ENCODE results near the gene TPSD1. TPM values are rescaled to one million over a fixed set of nuclear protein-coding genes. Genes with fewer than 3 reads are reported as not detected.
"Not testable (repeated sequence)": the region's sequence is repeated elsewhere in the genome, so short reads cannot be mapped to it uniquely, and the experiment has no call there.

The TPSD1 gene
- polyA plus RNA-seq, 1 of the 3 experiments (the other 2 are of a cell fraction) = not detected

DNA sequence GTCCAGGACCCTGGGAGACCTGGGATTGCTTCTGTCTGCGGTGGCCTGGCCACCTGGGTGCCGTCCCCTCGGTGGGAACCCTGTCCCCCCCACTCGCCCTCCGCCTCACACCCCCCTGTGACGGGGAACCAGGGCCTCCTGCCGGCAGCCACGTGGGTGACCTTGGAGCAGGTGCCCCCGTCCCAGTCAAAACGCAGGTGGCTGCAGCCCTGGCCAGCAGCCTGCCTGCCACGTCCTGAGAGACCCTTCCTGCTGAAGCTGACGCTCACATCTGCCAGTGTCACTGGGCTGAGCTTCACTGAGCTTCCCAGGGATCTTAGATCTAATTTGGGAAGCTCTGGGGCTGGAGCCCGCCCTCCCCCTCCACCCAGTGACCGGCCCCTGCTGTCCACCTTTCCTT, 29.2 kb upstream of the TPSD1 start:
- H3K9me3 ChIP-seq; H3K4me2 ChIP-seq; H3K27ac ChIP-seq (ENCODE audit: low read depth in 2 of 2, low read length in 1 of 2); CTCF ChIA-PET; H3K9me2 ChIP-seq; H3F3A ChIP-seq (replicated peaks; ENCODE audit: insufficient read depth); H3K4me1 ChIP-seq (ENCODE audit: control insufficient read depth in 1 of 2, insufficient read depth in 2 of 2, low read depth in 1 of 2, low read length in 1 of 2); H3K79me2 ChIP-seq (ENCODE audit: insufficient read depth); H3K9ac ChIP-seq; POLR2A ChIA-PET; H2AFZ ChIP-seq (ENCODE audit: low read depth); H3K36me3 ChIP-seq (replicated peaks in 1 of 2; ENCODE audit: control insufficient read depth in 1 of 2, insufficient read depth in 2 of 2, low read length in 1 of 2); H3K4me3 ChIP-seq (ENCODE audit: low read depth in 2 of 2, low read length in 1 of 2); H4K20me1 ChIP-seq (ENCODE audit: insufficient read depth); DNase-seq: not testable (repeated sequence)
- 37% methylated on average over 3 of the region's 14 CpGs for WGBS (ENCODE audit: low lambda C conversion rate)
- H3K27me3 ChIP-seq (ENCODE audit: insufficient read depth) = peaks cover 28% of the 10 kb centered on the region

DNA sequence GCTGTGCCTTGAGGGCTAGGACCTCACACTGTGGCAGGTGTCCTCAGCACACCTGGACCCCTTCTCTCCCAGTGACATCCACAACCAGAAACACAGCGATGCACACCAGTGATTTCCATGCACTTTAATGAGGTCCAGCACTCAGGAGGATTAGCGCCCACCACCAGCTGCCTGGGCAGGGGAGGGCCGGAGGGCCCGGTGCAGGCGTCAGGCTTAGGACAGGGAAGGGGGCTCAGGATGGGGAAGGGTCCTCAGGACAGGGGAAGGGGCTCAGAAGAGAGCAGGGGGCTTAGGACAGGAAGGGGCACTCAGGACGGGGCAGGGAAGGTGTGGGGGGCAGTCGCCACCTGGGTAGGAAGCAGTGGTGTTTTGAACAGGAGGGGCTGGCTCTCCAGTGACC, 27.6 kb upstream of the TPSD1 start:
- H2AFZ ChIP-seq (ENCODE audit: low read depth); H3K4me2 ChIP-seq; H4K20me1 ChIP-seq (ENCODE audit: insufficient read depth); H3K79me2 ChIP-seq (ENCODE audit: insufficient read depth); H3F3A ChIP-seq (replicated peaks; ENCODE audit: insufficient read depth); H3K9me2 ChIP-seq; POLR2A ChIA-PET; H3K36me3 ChIP-seq (replicated peaks in 1 of 2; ENCODE audit: control insufficient read depth in 1 of 2, insufficient read depth in 2 of 2, low read length in 1 of 2); H3K4me1 ChIP-seq (ENCODE audit: control insufficient read depth in 1 of 2, insufficient read depth in 2 of 2, low read depth in 1 of 2, low read length in 1 of 2); H3K9me3 ChIP-seq; H3K4me3 ChIP-seq (ENCODE audit: low read depth in 2 of 2, low read length in 1 of 2); H3K9ac ChIP-seq; CTCF ChIA-PET; H3K27ac ChIP-seq (ENCODE audit: low read depth in 2 of 2, low read length in 1 of 2); DNase-seq: not testable (repeated sequence)
- peaks cover 13% of the 10 kb centered on the region for H3K27me3 ChIP-seq (ENCODE audit: insufficient read depth)
- 26% methylated on average over 5 of the region's 7 CpGs for WGBS (ENCODE audit: low lambda C conversion rate)

DNA sequence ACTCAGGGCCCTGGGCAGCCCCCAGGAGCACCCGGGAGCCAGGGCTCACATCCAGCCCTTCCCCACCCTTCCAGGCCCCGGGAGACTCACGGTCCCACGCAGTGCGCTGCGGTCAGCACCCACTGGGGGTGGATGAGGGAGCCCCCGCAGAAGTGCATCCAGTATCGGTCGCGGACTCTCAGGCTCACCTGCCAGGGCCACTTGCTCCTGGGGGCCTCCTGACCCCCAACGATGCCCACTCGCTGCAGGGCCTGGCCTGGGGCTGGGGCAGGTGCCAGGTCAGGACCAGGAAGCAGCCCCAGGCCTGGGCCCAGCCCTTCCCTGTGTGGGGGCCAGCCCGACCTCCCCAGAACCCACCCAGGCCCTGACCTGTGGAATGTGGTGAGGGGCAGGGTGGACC, 26.4 kb upstream of the TPSD1 start:
- H3K4me2 ChIP-seq; H3K9ac ChIP-seq; H3K9me2 ChIP-seq; POLR2A ChIA-PET; H3K36me3 ChIP-seq (replicated peaks in 1 of 2; ENCODE audit: control insufficient read depth in 1 of 2, insufficient read depth in 2 of 2, low read length in 1 of 2); H3K4me1 ChIP-seq (ENCODE audit: control insufficient read depth in 1 of 2, insufficient read depth in 2 of 2, low read depth in 1 of 2, low read length in 1 of 2); H3F3A ChIP-seq (replicated peaks; ENCODE audit: insufficient read depth); DNase-seq; H3K4me3 ChIP-seq (ENCODE audit: low read depth in 2 of 2, low read length in 1 of 2); H3K9me3 ChIP-seq; H3K79me2 ChIP-seq (ENCODE audit: insufficient read depth); CTCF ChIA-PET; H3K27me3 ChIP-seq (ENCODE audit: insufficient read depth); H4K20me1 ChIP-seq (ENCODE audit: insufficient read depth); H3K27ac ChIP-seq (ENCODE audit: low read depth in 2 of 2, low read length in 1 of 2); H2AFZ ChIP-seq (ENCODE audit: low read depth): not testable (repeated sequence)
- no CpG with 5 or more reads among the region's 13 CpGs for WGBS (ENCODE audit: low lambda C conversion rate)

DNA sequence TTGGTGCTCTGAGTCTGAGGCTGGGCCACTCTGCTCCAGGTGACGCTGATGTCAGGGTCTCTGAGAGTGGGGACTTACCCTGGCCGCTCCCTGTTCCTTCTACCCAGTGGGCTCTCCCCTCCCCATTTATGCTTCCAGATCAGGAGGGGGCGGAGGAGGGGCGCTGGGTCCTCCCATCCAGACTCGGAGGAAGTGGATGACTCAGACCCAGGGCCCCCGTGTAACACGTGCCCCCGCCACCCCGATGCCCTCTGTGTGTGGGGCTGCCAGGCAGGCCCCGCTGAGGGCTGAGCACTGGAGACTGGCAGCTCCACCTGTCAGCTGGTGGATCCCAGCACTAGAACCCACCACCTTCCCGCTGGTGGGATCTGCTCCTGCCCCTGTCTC, 25.8 kb upstream of the TPSD1 start, which contains the start of gene TPSB2:
TPSB2 (minus strand) TSS at position 101 of the 387 bp plus-strand sequence. CDS start 233 bp downstream, outside the sequence.
- H3K27me3 ChIP-seq (ENCODE audit: insufficient read depth); H3K79me2 ChIP-seq (ENCODE audit: insufficient read depth); H2AFZ ChIP-seq (ENCODE audit: low read depth); DNase-seq; CTCF ChIA-PET; H3K36me3 ChIP-seq (replicated peaks in 1 of 2; ENCODE audit: control insufficient read depth in 1 of 2, insufficient read depth in 2 of 2, low read length in 1 of 2); H3K9me2 ChIP-seq; H3F3A ChIP-seq (replicated peaks; ENCODE audit: insufficient read depth); H3K4me2 ChIP-seq; H3K9me3 ChIP-seq; H4K20me1 ChIP-seq (ENCODE audit: insufficient read depth); H3K27ac ChIP-seq (ENCODE audit: low read depth in 2 of 2, low read length in 1 of 2); H3K9ac ChIP-seq; H3K4me1 ChIP-seq (ENCODE audit: control insufficient read depth in 1 of 2, insufficient read depth in 2 of 2, low read depth in 1 of 2, low read length in 1 of 2); POLR2A ChIA-PET; H3K4me3 ChIP-seq (ENCODE audit: low read depth in 2 of 2, low read length in 1 of 2): not testable (repeated sequence)
- WGBS (ENCODE audit: low lambda C conversion rate) = no CpG with 5 or more reads among the region's 11 CpGs

DNA sequence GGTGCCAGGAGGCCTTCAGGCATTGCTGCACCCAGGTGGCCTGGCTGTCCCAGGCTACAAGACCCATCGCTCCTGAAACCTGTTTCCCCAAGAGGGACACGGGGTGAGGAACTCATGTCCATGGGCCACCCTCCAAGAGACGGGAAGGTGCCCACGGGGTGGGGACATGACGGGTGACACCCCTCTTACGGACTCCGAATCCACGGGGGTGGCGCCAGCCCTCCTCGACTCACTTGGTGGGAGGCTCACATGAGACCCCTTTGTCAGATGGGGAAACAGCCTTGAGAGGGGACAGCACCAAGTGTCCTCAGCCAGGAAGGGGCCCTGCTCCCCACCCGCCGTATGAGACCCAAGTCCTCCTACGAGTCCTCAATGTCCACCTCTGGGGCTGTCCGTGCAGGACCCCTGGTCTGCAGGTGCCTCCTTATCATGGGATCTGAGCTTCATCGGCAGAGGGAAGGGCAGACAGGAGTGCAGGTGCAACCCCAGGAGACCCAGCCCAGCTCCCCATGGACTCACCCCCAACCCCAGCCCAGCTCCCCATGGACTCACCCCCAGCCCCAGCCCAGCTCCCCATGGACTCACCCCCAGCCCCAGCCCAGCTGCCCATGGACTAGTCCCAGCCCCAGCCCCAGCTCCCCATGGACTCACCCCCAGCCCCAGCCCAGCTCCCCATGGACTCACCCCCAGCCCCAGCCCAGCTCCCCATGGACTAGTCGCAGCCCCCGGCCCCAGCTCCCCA, 25.2 kb upstream of the TPSD1 start:
- H3F3A ChIP-seq (replicated peaks; ENCODE audit: insufficient read depth); H3K4me2 ChIP-seq; DNase-seq; H3K9me2 ChIP-seq; H3K4me3 ChIP-seq (ENCODE audit: low read depth in 2 of 2, low read length in 1 of 2); H3K9me3 ChIP-seq; H3K9ac ChIP-seq; H3K27ac ChIP-seq (ENCODE audit: low read depth in 2 of 2, low read length in 1 of 2); H3K27me3 ChIP-seq (ENCODE audit: insufficient read depth); CTCF ChIA-PET; H3K36me3 ChIP-seq (replicated peaks in 1 of 2; ENCODE audit: control insufficient read depth in 1 of 2, insufficient read depth in 2 of 2, low read length in 1 of 2); POLR2A ChIA-PET; H3K4me1 ChIP-seq (ENCODE audit: control insufficient read depth in 1 of 2, insufficient read depth in 2 of 2, low read depth in 1 of 2, low read length in 1 of 2); H4K20me1 ChIP-seq (ENCODE audit: insufficient read depth); H2AFZ ChIP-seq (ENCODE audit: low read depth); H3K79me2 ChIP-seq (ENCODE audit: insufficient read depth): not testable (repeated sequence)
- WGBS (ENCODE audit: low lambda C conversion rate) = 21% methylated on average over 14 of the region's 17 CpGs

DNA sequence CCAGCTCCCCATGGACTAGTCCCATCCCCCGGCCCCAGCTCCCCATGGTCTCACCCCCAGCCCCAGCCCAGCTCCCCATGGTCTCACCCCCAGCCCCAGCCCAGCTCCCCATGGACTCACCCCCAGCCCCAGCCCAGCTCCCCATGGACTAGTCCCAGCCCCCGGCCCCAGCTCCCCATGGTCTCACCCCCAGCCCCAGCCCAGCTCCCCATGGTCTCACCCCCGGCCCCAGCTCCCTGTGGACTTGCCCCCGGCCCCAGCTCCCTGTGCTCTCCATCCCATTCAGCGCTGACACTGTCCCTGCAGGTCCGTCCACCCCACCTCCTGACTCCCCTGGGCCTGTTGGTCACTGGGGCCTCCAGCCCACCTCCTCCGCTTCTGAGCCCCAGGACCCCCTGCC, 24.6 kb upstream of the TPSD1 start:
- H3K4me1 ChIP-seq (ENCODE audit: control insufficient read depth in 1 of 2, insufficient read depth in 2 of 2, low read depth in 1 of 2, low read length in 1 of 2); H3K4me3 ChIP-seq (ENCODE audit: low read depth in 2 of 2, low read length in 1 of 2); H4K20me1 ChIP-seq (ENCODE audit: insufficient read depth); H3K27me3 ChIP-seq (ENCODE audit: insufficient read depth); H2AFZ ChIP-seq (ENCODE audit: low read depth); H3F3A ChIP-seq (replicated peaks; ENCODE audit: insufficient read depth); H3K27ac ChIP-seq (ENCODE audit: low read depth in 2 of 2, low read length in 1 of 2); POLR2A ChIA-PET; H3K4me2 ChIP-seq; H3K9me2 ChIP-seq; DNase-seq; H3K9me3 ChIP-seq; CTCF ChIA-PET; H3K79me2 ChIP-seq (ENCODE audit: insufficient read depth); H3K36me3 ChIP-seq (replicated peaks in 1 of 2; ENCODE audit: control insufficient read depth in 1 of 2, insufficient read depth in 2 of 2, low read length in 1 of 2); H3K9ac ChIP-seq: not testable (repeated sequence)
- 47% methylated on average over 7 of the region's 7 CpGs for WGBS (ENCODE audit: low lambda C conversion rate)
